SK-N-SH (cell line): ENCODE results near the gene HPCA. TPM values are rescaled to one million over a fixed set of nuclear protein-coding genes. Genes with fewer than 3 reads are reported as not detected.

Experiments
- CTCF ChIA-PET: fragments of 300-600, 350-600 bp; formaldehyde crosslinking; extraction: SDS; loops from one replicate; lab custom pipeline; 2021; lab: Yijun Ruan, JAX
- POLR2A ChIA-PET: fragments of 350-600 bp; sonication (Branson Sonifier 250); formaldehyde crosslinking; extraction: SDS; loops from one replicate; lab custom pipeline; 2020; ENCODE audit warnings: antibody characterized with exemption, inconsistent platforms; lab: Yijun Ruan, JAX
- DNase-seq: peaks from one replicate; pipeline ENCODE4 v3.0.0; 2012
- H2AFZ ChIP-seq: fragments of 200-600 bp; sonication (generic); 2 replicates; pipeline ENCODE4 v1.8.1; 2016; ENCODE audit warnings: antibody characterized with exemption, mild to moderate bottlenecking, low read depth
- H3F3A ChIP-seq: fragments of 200-600 bp; sonication (generic); replicated peaks from 2 replicates; pipeline ENCODE3; 2016; ENCODE audit warnings: antibody characterized with exemption, mild to moderate bottlenecking; ENCODE audit not compliant: insufficient read depth
- H3K27ac ChIP-seq, 2 experiments: fragments of 200-500 bp in 1 of 2; fragments of 200-600 bp in 1 of 2; sonication (Bioruptor generic) in 1 of 2; sonication (generic), shearing (Covaris generic) in 1 of 2; 2 replicates each; pipeline versions ENCODE4 v1.5.1 to v1.6.1; 2014 to 2016; ENCODE audit warnings: low read depth in 2 of 2, inconsistent platforms in 1 of 2, low read length in 1 of 2, mild to moderate bottlenecking in 1 of 2, mixed read lengths in 1 of 2
- H3K27me3 ChIP-seq: fragments of 200-600 bp; sonication (generic), shearing (Covaris generic); 2 replicates; pipeline ENCODE4 v1.6.1; 2016; ENCODE audit warnings: mixed run types; ENCODE audit not compliant: insufficient read depth
- H3K36me3 ChIP-seq, 2 experiments: fragments of 200-500 bp in 1 of 2; fragments of 200-600 bp in 1 of 2; sonication (Bioruptor generic) in 1 of 2; sonication (generic) in 1 of 2; replicated peaks in 1 of 2; 2 replicates each; pipeline versions ENCODE3 to v1.5.1; 2014 to 2016; ENCODE audit warnings: low read length in 1 of 2, mild to moderate bottlenecking in 1 of 2; ENCODE audit not compliant: insufficient read depth in 2 of 2, control insufficient read depth in 1 of 2
- H3K4me1 ChIP-seq, 2 experiments: fragments of 200-500 bp in 1 of 2; fragments of 200-600 bp in 1 of 2; sonication (Bioruptor generic) in 1 of 2; sonication (generic), shearing (Covaris generic) in 1 of 2; 2 replicates each; pipeline versions ENCODE4 v1.5.1 to v1.6.1; 2014 to 2016; ENCODE audit warnings: low read depth in 1 of 2, low read length in 1 of 2, mixed run types in 1 of 2; ENCODE audit not compliant: insufficient read depth in 2 of 2, control insufficient read depth in 1 of 2
- H3K4me2 ChIP-seq: fragments of 200-600 bp; sonication (generic), shearing (Covaris generic); 2 replicates; pipeline ENCODE4 v1.6.1; 2017; ENCODE audit warnings: mixed run types
- H3K4me3 ChIP-seq, 2 experiments: fragments of 200-500 bp in 1 of 2; fragments of 200-600 bp in 1 of 2; sonication (Bioruptor generic) in 1 of 2; sonication (generic), shearing (Covaris generic) in 1 of 2; 2 replicates each; pipeline versions ENCODE4 v1.5.1 to v1.8.1; 2014 to 2016; ENCODE audit warnings: low read depth in 2 of 2, inconsistent platforms in 1 of 2, low read length in 1 of 2, mild to moderate bottlenecking in 1 of 2, mixed read lengths in 1 of 2, moderate library complexity in 1 of 2
- H3K79me2 ChIP-seq: fragments of 200-600 bp; sonication (generic); 2 replicates; pipeline ENCODE4 v1.8.1; 2017; ENCODE audit warnings: mild to moderate bottlenecking; ENCODE audit not compliant: insufficient read depth
- H3K9ac ChIP-seq: fragments of 200-600 bp; sonication (generic); 2 replicates; pipeline ENCODE4 v1.6.1; 2017; ENCODE audit warnings: mixed run types
- H3K9me2 ChIP-seq: fragments of 200-600 bp; sonication (generic); 2 replicates; pipeline ENCODE4 v1.6.1; 2017; ENCODE audit warnings: mixed run types
- H3K9me3 ChIP-seq: fragments of 200-600 bp; sonication (generic); 2 replicates; pipeline ENCODE4 v1.6.1; 2017; ENCODE audit warnings: mixed run types, mild to moderate bottlenecking, moderate library complexity
- H4K20me1 ChIP-seq: fragments of 200-600 bp; sonication (generic); 2 replicates; pipeline ENCODE4 v1.6.1; 2017; ENCODE audit warnings: mild to moderate bottlenecking, mixed run types; ENCODE audit not compliant: insufficient read depth
- CHD2 ChIP-seq: fragments of 150-350 bp; IDR thresholded peaks from 2 replicates; pipeline ENCODE4 v1.6.1; 2018; ENCODE audit warnings: low read length; ENCODE audit not compliant: partially characterized antibody
- CTCF ChIP-seq: fragments of 200-600 bp; sonication (generic); IDR thresholded peaks from 2 replicates; pipeline ENCODE4 v1.6.1; 2017; ENCODE audit warnings: antibody characterized with exemption, mild to moderate bottlenecking, moderate library complexity
- ELF1 ChIP-seq: IDR thresholded peaks from 2 replicates; pipeline ENCODE4 v1.4.0; 2012
- FOXJ3 ChIP-seq: sonication (generic); formaldehyde crosslinking; IDR thresholded peaks from 2 replicates; pipeline ENCODE4 v1.5.1; 2020; ENCODE audit warnings: mild to moderate bottlenecking, missing genetic modification reagents
- FOXM1 ChIP-seq: IDR thresholded peaks from 2 replicates; pipeline ENCODE4 v1.4.0; 2012; ENCODE audit warnings: low read depth, mild to moderate bottlenecking
- GATA2 ChIP-seq: sonication (generic); formaldehyde crosslinking; IDR thresholded peaks from 2 replicates; pipeline ENCODE4 v1.5.0; 2020; ENCODE audit warnings: mild to moderate bottlenecking, missing genetic modification reagents
- JUND ChIP-seq: IDR thresholded peaks from 2 replicates; pipeline ENCODE4 v1.4.0; 2012
- MAX ChIP-seq: IDR thresholded peaks from 2 replicates; pipeline ENCODE4 v1.4.0; 2012; ENCODE audit warnings: low read depth
- NFIC ChIP-seq: IDR thresholded peaks from 2 replicates; pipeline ENCODE4 v1.4.0; 2012; ENCODE audit warnings: borderline replicate concordance
- NRF1 ChIP-seq: IDR thresholded peaks from 2 replicates; pipeline ENCODE4 v1.6.1; 2012; ENCODE audit warnings: low read depth, mild to moderate bottlenecking, low read length
- PBX3 ChIP-seq: IDR thresholded peaks from 2 replicates; pipeline ENCODE4; 2012
- RAD21 ChIP-seq: IDR thresholded peaks from 2 replicates; pipeline ENCODE4 v1.6.1; 2012; ENCODE audit warnings: mild to moderate bottlenecking, low read length
- REST ChIP-seq: IDR thresholded peaks from 2 replicates; pipeline ENCODE4 v1.6.1; 2012; ENCODE audit warnings: mild to moderate bottlenecking, low read depth, low read length, moderate library complexity
- RFX5 ChIP-seq: IDR thresholded peaks from 2 replicates; pipeline ENCODE4 v1.6.1; 2012; ENCODE audit warnings: mild to moderate bottlenecking, improper control_type of control experiment, low read length
- SIN3A ChIP-seq: IDR thresholded peaks from 2 replicates; pipeline ENCODE4 v1.6.1; 2012; ENCODE audit warnings: low read depth, mild to moderate bottlenecking, low read length, moderate library complexity, borderline replicate concordance
- SMC3 ChIP-seq: IDR thresholded peaks from 2 replicates; pipeline ENCODE4 v1.6.1; 2012; ENCODE audit warnings: low read depth, low read length, improper control_type of control experiment
- TAF1 ChIP-seq: IDR thresholded peaks from 2 replicates; pipeline ENCODE4 v1.6.1; 2012; ENCODE audit warnings: low read depth, mild to moderate bottlenecking, low read length, moderate library complexity, borderline replicate concordance
- TCF12 ChIP-seq: IDR thresholded peaks from 2 replicates; pipeline ENCODE4 v1.4.0; 2012
- TEAD4 ChIP-seq: IDR thresholded peaks from 2 replicates; pipeline ENCODE4 v1.4.0; 2012; ENCODE audit warnings: mild to moderate bottlenecking, borderline replicate concordance; ENCODE audit not compliant: insufficient read depth
- USF1 ChIP-seq: IDR thresholded peaks from 2 replicates; pipeline ENCODE4 v1.4.0; 2012; ENCODE audit warnings: low read depth, borderline replicate concordance
- YY1 ChIP-seq: IDR thresholded peaks from 2 replicates; pipeline ENCODE4 v1.4.0; 2012; ENCODE audit warnings: low read depth, mild to moderate bottlenecking
- WGBS: methylation state at CpG from one replicate; pipeline ENCODE4 v1.1.6; 2017; ENCODE audit warnings: low lambda C conversion rate; 5-methylcytosine and 5-hydroxymethylcytosine counted together
- polyA plus RNA-seq, 3 experiments: library from polyadenylated mRNA; depleted of rRNA; stranded (reverse); fragments of >200 nt; gene quantifications; 2 replicates each; pipeline ENCODE4 v1.2.3, GENCODE V29; 2012

Gene HPCA
- polyA plus RNA-seq, 1 of the 3 experiments (the other 2 are of a cell fraction) = not detected

- Histone ChIP-seq H3K4me2 (no peak overlapping the region), H3K4me1 (no peaks in the 10 kb centered on the region; a peak in 1 of 4 replicates), H3K27ac (no peak overlapping the region), H3K9ac (no peak overlapping the region), H3K4me3 (no peak overlapping the region), H2AFZ (no peak overlapping the region), H4K20me1 (no peaks in the 10 kb centered on the region), H3F3A (peaks cover 4% of the 10 kb centered on the region)
- DNase-seq = no peak
- WGBS = 90% methylated on average over 7 of the region's 7 CpGs
- TF ChIP-seq TEAD4 = no peak
- TF ChIP-seq GATA2 = no peak
- no peak for TF ChIP-seq TCF12
- TF ChIP-seq JUND = no peak
- no peak for TF ChIP-seq PBX3
- TF ChIP-seq ELF1 = no peak
- TF ChIP-seq RAD21 = no peak
- TF ChIP-seq FOXJ3 (CRISPR knock-in tag) = no peak
- TF ChIP-seq YY1 = no peak
- TF ChIP-seq, all 33 proteins: peak for 0
- peaks cover 7% of the 10 kb centered on the region; the same call in 1 of the 2 replicates for H3K27me3 ChIP-seq
- CTCF ChIA-PET = interaction anchor here (0.6 to 2.4 kb wide), 4 partner anchors 14 to 180 kb away, joined by 3 to 13 read pairs (median 3); no protein-coding TSS in a partner anchor
- no peaks in the 10 kb centered on the region for H3K9me2 ChIP-seq
- H3K9me3 ChIP-seq = no peaks in the 10 kb centered on the region
- POLR2A ChIA-PET = no interaction called here
- no peaks in the 10 kb centered on the region for H3K79me2 ChIP-seq
- no peaks in the 10 kb centered on the region for H3K36me3 ChIP-seq
These were observed 20.4 kb downstream of the HPCA start for GRCh38 chr1:32906654-32907053.

- CTCF ChIA-PET = interaction anchor here (1.3 to 2.4 kb wide), 2 partner anchors 15 to 102 kb away, joined by 3 to 13 read pairs; no protein-coding TSS in a partner anchor
These were observed 21.1 kb downstream of the HPCA start for GRCh38 chr1:32907435-32907834.

More at GRCh38 chr1:32907435-32907834, 21.1 kb downstream of the HPCA start:
- Histone ChIP-seq H3K9ac (no peak overlapping the region), H4K20me1 (no peaks in the 10 kb centered on the region), H3K79me2 (no peaks in the 10 kb centered on the region), H3K4me2 (peak overlapping the region; percentile 3; the same call in 1 of the 2 replicates), H3K4me3 (no peak overlapping the region), H3K9me3 (no peaks in the 10 kb centered on the region), H3K27me3 (peaks cover 3% of the 10 kb centered on the region; the same call in 1 of the 2 replicates), H3K9me2 (no peaks in the 10 kb centered on the region), H3F3A (peaks cover 4% of the 10 kb centered on the region), H3K4me1 (no peaks in the 10 kb centered on the region), H2AFZ (peak overlapping the region; percentile 27; the same call in 1 of the 2 replicates), H3K27ac (no peak overlapping the region), H3K36me3 (no peaks in the 10 kb centered on the region)
- POLR2A ChIA-PET = no interaction called here
- no peak for TF ChIP-seq NFIC
- no peak for TF ChIP-seq RFX5
- TF ChIP-seq CHD2 = no peak
- no peak for TF ChIP-seq MAX
- TF ChIP-seq SMC3 = no peak
- no peak for TF ChIP-seq USF1
- no peak for TF ChIP-seq FOXM1
- TF ChIP-seq REST = no peak
- TF ChIP-seq CTCF = no peak
- no peak for TF ChIP-seq TAF1
- no peak for TF ChIP-seq SIN3A
- no peak for TF ChIP-seq NRF1
- 56% methylated on average over 4 of the region's 4 CpGs for WGBS
- DNase-seq = peak; percentile 6
